C4-2B (cell line): ENCODE results near the gene KMT2B.

Experiments
- ZFX ChIP-seq: fragments of 450-650 bp; IDR thresholded peaks from 2 replicates; pipeline ENCODE4 v1.6.1; 2017
- TF ChIP-seq, protein P1 (sequence below): fragments of 450-650 bp; conservative IDR thresholded peaks from 2 replicates; pipeline ENCODE4 v1.5.1; 2017; ENCODE audit warnings: mild to moderate bottlenecking

DNA sequence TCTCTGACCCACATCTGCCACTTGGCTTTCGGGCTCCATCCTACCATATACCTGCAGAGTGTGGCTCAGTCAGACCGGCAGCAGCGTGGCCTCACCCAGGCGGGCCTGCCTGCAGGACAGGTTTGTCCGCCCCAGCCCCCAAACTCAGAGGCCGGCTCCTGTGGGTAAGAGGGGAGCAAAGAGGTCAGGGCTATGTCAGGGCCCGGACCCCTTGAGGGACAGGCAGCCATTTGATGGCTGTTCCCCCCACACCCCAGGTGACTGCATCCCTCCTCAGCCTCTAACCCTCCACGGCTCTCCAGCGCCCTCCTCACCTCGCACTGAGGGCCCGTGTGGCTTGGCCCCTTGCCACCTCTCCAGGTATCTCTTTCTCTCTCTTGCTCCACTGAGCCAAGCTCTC lies 25.8 kb upstream of the KMT2B start:
- TF ChIP-seq, protein P1, sequence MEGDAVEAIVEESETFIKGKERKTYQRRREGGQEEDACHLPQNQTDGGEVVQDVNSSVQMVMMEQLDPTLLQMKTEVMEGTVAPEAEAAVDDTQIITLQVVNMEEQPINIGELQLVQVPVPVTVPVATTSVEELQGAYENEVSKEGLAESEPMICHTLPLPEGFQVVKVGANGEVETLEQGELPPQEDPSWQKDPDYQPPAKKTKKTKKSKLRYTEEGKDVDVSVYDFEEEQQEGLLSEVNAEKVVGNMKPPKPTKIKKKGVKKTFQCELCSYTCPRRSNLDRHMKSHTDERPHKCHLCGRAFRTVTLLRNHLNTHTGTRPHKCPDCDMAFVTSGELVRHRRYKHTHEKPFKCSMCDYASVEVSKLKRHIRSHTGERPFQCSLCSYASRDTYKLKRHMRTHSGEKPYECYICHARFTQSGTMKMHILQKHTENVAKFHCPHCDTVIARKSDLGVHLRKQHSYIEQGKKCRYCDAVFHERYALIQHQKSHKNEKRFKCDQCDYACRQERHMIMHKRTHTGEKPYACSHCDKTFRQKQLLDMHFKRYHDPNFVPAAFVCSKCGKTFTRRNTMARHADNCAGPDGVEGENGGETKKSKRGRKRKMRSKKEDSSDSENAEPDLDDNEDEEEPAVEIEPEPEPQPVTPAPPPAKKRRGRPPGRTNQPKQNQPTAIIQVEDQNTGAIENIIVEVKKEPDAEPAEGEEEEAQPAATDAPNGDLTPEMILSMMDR, result no peak
- TF ChIP-seq ZFX, result no peak
